Muscle of arm (tissue), 12 donors: ENCODE data around the gene MMP25. TPM values are rescaled to one million over a fixed set of nuclear protein-coding genes. Genes with fewer than 3 reads are reported as not detected.
A peak's percentile ranks its signal among the peaks of the same experiment; 100 is the strongest.

Experiments
- DNase-seq: peaks from one replicate; pipeline ENCODE4 v3.0.0-alpha.2; 2013
- polyA plus RNA-seq, 12 donors: library from polyadenylated mRNA; unstranded; fragments of 120-200 nt; gene quantifications; one replicate each; pipeline ENCODE4 v1.2.1, GENCODE V29; 2013; ENCODE audit not compliant: insufficient read length in 12 of 12

MMP25 gene
- polyA plus RNA-seq, 12 donors = 1.1 to 5.9 (median 2.0) TPM; not detected in 2

DNA sequence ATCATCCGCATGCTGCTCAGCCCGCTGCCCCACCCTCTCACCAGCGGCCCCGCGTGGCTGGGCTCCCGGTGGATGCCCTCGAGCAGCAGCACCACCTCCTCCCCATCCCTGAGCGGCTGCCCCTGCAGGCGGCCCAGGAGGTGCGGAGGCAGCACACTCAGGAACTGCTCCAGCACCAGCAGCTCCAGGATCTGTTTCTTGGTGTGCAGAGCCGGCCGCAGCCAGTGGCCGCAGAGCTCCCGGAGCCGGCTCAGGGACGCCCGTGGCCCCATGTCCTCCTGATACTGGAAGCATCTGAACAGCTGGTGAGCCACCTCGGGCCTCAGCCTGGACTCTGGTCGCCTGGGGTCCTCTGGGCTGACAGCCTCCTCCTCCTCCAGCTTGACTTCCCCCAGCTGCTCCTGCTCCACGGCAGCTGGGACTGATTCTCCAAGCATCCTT is 46.2 kb downstream of the MMP25 start:
- DNase-seq = no peak

DNA sequence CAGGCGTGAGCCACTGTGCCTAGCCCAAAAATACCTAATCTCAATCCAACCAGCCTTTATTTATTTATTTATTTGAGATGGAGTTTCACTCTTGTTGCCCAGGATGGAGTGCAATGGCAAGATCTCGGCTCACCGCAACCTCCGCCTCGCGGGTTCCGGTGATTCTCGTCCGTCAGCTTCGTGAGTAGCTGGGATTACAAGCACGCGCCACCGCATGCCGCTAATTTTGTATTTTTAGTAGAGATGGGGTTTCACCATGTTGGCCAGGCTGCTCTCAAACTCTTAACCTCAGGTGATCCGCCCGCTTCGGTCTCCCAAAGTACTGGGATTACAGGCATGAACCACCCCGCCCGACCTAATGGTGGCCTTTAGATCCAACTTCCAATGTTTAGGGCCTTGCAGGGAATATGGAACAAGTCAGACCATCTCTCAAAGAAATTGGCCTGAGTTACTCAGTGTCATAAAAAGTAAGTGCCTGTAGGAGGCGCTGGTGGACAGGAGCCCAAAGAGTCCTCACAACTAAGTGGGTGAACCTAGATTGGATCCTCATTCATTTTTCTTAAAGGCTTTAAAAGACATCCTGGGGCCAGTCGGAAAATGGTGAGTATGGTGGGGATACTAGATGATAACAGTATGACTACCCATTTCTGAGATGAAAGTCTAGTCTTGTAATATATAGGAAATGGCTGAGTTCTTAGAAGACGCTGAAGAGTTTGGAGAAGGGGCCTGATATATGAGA is 48.1 kb downstream of the MMP25 start:
- no peak for DNase-seq

DNA sequence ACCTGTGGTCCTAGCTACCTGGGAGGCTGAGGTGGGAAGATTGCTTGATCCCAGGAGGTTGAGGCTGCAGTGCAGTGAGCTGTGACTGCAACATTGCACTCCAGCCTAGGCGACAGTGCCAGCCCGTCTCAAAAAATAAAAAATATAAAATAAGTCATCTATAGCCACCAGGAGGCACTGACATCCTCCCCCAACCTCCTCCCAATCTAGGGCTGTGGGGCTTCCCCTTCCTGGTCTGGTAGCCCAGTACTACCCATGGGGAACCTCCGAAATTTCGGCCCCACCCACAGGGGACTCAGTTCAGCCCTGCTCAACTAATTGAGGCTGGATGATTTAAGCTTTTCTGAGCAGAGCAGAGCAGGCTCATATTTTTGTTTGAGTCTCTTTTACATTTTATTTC is 49.5 kb downstream of the MMP25 start:
- DNase-seq = no peak

DNA sequence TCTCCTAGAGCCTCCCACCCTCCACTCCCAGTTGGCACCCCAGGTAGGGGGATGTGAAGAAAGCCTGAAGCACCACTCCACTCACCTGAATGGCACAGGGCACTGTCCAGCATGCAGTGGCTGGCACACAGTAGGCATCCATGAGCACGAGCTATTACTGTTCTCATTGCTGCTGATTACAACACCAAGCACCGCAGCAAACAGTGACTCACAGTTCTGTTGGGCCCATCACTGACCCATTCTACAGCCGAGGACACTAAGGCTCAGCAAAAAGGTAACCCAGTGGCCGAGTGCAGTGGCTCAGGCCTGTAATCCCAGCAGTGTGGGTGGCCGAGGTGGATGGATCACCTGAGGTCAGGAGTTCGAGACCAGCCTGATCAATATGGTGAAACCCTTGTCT is 50.0 kb downstream of the MMP25 start:
- no peak for DNase-seq

DNA sequence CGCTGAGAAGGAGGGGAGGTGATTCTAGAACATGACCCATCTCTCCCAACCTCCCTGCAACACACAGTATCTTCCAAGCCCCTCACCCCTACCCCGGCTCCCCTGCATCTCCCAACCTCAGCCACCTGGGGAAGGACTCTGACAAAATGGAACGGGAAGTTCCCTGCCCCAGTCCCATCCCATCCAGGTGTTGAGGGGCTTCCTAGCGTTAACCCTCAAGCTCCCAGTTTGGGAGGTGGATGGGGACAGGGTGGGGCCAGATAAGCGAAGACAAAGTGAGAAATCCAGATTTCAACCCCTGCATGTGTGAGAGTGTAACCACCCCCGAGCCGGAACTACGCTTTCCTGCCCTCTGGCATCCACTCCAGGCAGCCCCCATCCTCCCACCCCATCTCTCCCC is 50.9 kb downstream of the MMP25 start:
- no peak for DNase-seq

DNA sequence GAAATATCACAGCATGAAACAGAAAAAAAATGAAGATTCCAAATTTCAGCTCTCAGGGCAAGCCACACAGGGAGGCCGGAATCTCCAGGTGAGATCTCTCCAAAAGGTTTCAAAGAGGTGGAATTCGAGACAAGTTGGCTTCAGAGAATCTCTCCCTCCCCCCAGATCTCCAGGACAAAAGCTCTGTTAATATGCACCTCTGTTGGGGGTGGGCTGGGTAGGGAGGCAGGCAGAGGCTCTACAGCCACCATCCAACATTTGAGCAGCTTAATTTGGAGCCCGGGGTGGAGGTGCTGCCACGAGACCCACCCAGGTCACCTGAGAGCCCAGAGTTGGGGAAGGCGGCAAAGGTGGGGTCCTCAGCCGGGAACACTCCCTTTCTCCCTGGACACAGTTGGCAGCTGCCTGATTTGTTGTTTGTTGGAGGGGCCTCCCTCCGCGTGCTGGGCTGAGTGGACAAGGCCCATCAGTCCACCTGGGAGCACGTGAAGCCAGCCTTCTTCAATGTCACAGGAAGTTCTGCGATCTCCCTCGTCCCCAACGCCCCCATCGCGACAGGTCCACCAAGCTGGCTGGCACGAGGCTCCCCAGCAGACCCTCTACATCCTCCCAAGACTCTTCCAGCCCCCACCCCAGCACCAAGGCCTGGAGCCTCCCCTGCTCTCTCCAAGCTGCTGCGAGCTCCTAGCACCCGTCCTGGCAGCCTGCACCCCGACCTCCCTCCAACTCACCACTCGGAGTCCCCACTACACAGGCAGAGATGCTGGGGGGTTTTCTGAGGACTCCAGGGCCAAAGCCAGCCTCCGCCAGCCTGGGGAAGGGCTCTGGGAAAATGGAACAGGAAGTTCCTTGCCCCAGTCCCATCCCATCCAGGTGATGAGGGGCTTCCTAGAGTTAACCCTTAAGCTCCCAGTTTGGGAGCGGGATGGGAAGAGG is 52.4 kb downstream of the MMP25 start, which contains the start of gene ZSCAN10:
ZSCAN10 (minus strand) TSS at position 836 of the 936 bp plus-strand sequence. CDS start 6,357 bp downstream, outside the sequence.
- no peak for DNase-seq

DNA sequence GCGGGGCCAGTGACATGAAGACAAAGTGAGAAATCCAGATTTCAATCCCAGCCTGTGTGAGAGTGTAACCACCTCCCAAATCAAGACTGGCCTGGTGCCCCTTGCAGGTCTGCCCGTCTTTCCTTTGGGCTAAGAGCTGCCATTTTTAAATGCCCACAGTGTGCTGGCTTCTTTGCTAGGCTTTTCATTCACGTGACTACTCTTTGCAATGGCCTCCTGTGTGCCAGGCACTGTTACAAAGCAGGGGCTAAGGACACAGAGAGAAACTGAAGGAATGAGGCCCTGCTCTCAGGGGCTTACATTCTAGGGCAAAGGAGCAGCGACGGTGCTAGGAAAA is 53.0 kb downstream of the MMP25 start:
- DNase-seq = no peak

DNA sequence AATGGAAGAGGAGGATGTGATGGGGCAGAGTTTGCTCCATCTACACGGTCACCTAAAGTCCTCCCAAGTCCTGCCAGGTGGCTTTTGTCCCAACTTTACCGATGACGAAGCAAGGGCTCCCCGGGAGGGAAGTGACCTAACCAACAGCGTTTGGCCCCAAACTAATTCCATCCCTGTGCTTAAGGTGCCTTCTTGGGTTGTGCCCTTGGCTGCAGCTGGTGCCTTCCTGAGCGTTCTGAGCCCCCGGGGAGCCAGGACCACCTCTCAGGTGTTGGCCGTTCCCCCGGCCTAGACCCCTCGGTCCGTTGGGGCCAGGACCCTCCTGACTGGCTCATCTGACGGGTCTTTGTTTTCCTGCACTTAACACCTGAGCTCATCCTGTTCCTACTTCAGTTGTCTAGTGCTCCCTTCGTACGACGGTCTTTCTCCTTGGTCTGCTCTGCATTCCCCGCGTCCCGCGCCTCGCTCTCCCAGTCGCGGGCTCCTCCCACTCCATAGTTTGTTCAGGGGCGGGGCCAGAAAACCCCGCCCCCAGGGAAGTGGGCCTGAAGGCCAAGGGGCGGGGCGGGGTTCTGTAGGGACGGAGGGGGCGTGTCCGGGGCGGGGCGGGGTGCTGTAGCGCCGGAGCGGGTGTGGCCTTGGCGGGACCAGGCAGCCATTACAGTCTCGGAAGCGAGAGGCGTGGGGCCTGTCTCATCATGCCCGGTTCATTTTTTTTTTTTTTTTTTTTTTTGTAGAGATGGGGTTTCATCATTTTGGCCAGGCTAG is 53.6 kb downstream of the MMP25 start:
- peak; percentile 77 for DNase-seq

DNA sequence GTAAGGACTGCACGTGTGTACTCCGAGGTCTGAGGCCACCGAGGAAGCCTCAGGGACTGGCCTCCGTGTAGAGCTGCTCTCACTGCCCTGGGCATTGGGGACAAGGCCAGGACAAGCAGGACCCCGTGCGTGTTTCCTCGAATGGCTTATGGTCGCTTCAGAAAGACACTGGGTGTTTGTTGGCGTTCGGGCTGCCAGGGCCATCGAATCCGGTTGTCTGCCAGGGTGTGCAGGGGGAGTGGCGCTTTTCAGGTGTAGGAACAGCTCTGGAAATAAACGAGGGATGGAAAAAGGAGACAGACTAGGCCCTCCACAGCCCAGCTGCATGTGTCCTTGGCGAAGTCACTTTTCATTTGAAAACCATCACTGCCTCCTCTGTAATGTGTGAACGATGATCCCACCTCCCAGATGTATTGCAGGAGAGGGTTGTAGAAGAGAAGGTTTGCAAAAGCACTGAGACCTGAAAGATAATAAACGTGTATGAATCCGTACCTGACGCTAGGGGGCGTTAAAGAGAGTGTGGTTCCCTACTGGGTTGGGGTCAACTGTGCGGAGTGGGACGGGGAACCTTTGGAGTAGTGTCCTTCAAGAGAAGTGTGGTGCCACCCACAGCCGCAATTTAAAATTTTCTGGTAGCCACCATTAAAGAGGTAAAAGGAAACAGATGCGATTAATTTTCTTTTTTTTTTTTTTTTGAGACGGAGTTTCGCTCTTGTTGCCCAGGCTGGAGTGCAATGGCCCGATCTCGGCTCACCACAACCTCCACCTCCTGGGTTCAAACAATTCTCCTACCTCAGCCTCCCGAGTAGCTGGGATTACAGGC is 54.9 kb downstream of the MMP25 start:
- DNase-seq = no peak

DNA sequence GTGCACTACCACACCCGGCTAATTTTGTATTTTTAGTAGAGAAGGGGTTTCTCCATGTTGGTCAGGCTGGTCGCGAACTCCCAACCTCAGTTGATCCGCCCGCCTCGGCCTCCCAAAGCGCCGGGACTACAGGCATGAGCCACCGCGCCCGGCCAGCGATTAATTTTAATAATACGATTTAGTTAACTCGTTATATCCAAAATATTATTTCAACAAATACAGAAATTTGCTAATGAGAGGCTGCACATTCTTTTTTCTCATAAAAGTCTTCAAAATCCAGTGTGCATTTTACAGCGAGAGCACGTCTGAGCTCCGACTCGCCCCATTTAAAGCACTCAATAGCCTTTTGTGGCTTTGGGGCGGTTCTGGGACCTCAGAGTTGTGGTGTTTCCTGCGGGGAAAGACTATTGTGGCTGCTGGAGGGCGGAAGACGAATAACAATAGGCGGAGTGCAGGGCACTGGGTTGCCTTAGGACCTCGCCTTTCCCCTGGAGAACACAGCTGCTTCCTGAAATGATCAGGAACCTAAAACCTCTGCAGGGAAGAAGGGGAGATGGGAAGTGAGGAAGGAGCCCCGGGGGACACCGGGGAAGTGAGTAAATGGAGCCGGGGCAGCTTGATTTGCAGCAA is 55.6 kb downstream of the MMP25 start:
- DNase-seq = no peak

DNA sequence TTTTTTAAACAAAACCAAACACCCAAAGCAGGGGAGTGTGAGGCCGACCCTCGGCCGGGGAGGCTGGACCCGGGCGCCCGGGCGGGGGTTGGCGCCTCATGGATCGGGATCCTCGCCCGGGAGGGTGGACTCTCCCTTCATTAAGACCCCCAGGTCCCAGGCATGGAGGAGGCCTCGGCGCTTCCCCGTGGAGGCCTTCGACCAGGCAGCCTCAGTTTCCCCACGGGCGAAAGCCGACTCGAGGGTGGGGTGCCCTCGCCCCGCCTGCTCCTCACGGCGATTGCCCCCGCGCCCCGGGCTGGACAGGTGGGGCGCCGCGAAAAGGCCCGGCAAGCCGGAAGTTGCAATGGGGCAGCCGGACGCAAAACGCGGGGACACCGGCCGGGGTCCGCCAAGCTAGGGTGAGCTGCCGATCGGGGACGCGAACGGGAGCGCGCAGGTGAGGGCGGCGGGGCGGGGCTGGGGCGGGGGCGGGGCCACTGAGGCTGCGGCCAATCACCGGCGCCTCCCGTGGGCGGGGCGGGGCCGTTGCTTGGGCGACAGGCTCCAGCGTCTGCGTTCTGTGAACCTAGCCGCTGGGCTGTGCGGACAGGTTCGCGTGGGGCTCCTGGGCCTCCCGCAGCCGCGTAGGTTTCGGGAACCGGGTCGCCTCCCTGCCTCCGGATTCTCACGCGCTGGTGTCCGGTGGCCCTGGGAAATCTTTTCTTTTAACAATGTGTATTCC is 60.0 kb downstream of the MMP25 start:
- peak; percentile 85 for DNase-seq

Other genes with a start within 250 kb of the MMP25 start
- not detected for gene PRSS41, start 248.1 kb upstream of the MMP25 start, polyA plus RNA-seq
- gene PRSS21, start 229.3 kb upstream of the MMP25 start, polyA plus RNA-seq = under 1 TPM in 3 of 12 donors, not detected in 9; 0.18 to 0.46 (median 0.19) TPM
- gene ZG16B, start 216.3 kb upstream of the MMP25 start, polyA plus RNA-seq = under 1 TPM in 7 of 12 donors, not detected in 5; 0.23 to 0.97 (median 0.37) TPM
- 1 to 10 TPM in 2 of 12 donors, under 1 TPM in 2, not detected in 8; 0.13 to 2.1 (median 1.3) TPM for gene PRSS22, start 188.4 kb upstream of the MMP25 start, polyA plus RNA-seq
- 10 to 100 TPM in 11 of 12 donors, not detected in 1; 11.6 to 40.5 (median 15.6) TPM for gene FLYWCH2, start 163.3 kb upstream of the MMP25 start, polyA plus RNA-seq
- gene FLYWCH1, start 134.6 kb upstream of the MMP25 start, polyA plus RNA-seq = 10 to 100 TPM in 11 of 12 donors, not detected in 1; 11.7 to 27.5 (median 18.3) TPM
- 10 to 100 TPM in 2 of 12 donors, 1 to 10 TPM in 9, not detected in 1; 2.6 to 37.4 (median 5.2) TPM for gene KREMEN2, start 82.3 kb upstream of the MMP25 start, polyA plus RNA-seq
- 10 to 100 TPM in 2 of 12 donors, 1 to 10 TPM in 9, not detected in 1; 4.8 to 16.7 (median 6.4) TPM for gene PAQR4, start 77.2 kb upstream of the MMP25 start, polyA plus RNA-seq
- 10 to 100 TPM in 7 of 12 donors, 1 to 10 TPM in 4, not detected in 1; 7.3 to 22.6 (median 11.2) TPM for gene PKMYT1, start 66.1 kb upstream of the MMP25 start, polyA plus RNA-seq
- gene CLDN9, start 33.6 kb upstream of the MMP25 start, polyA plus RNA-seq = 1 to 10 TPM in 8 of 12 donors, under 1 TPM in 3, not detected in 1; 0.39 to 5.2 (median 2.0) TPM
- gene CLDN6, start 28.4 kb upstream of the MMP25 start, polyA plus RNA-seq = 1 to 10 TPM in 3 of 12 donors, under 1 TPM in 7, not detected in 2; 0.26 to 9.1 (median 0.41) TPM
- gene TNFRSF12A, start 26.2 kb upstream of the MMP25 start, polyA plus RNA-seq = 100 to 1,000 TPM in 1 of 12 donors, 10 to 100 TPM in 10, not detected in 1; 17.2 to 159 (median 35.9) TPM
- 100 to 1,000 TPM in 7 of 12 donors, 10 to 100 TPM in 4, not detected in 1; 82.4 to 162 (median 104) TPM for gene HCFC1R1, start 22.6 kb upstream of the MMP25 start, polyA plus RNA-seq
- 100 to 1,000 TPM in 1 of 12 donors, 10 to 100 TPM in 11; 14.4 to 839 (median 18.9) TPM for gene THOC6, start 22.5 kb upstream of the MMP25 start, polyA plus RNA-seq
- gene BICDL2, start 9.6 kb upstream of the MMP25 start, polyA plus RNA-seq = 1 to 10 TPM in 4 of 12 donors, not detected in 8; 1.0 to 7.7 (median 2.8) TPM
- gene IL32, start 19.1 kb downstream of the MMP25 start, polyA plus RNA-seq = 100 to 1,000 TPM in 7 of 12 donors, 10 to 100 TPM in 4, not detected in 1; 34.5 to 228 (median 112) TPM
- under 1 TPM in 8 of 12 donors, not detected in 4; 0.22 to 0.67 (median 0.31) TPM for gene ZSCAN10, start 52.7 kb downstream of the MMP25 start, polyA plus RNA-seq
- 10 to 100 TPM in 11 of 12 donors, not detected in 1; 10.3 to 20.5 (median 12.4) TPM for gene ZNF205, start 66.0 kb downstream of the MMP25 start, polyA plus RNA-seq
- 10 to 100 TPM in 4 of 12 donors, 1 to 10 TPM in 7, not detected in 1; 7.3 to 13.0 (median 9.5) TPM for gene ZNF213, start 88.5 kb downstream of the MMP25 start, polyA plus RNA-seq
- gene OR1F1, start 141.6 kb downstream of the MMP25 start, polyA plus RNA-seq = not detected
- 10 to 100 TPM in 1 of 12 donors, 1 to 10 TPM in 10, not detected in 1; 6.3 to 14.0 (median 7.6) TPM for gene ZNF200, start 188.6 kb downstream of the MMP25 start, polyA plus RNA-seq
- gene MEFV, start 210.1 kb downstream of the MMP25 start, polyA plus RNA-seq = 1 to 10 TPM in 1 of 12 donors, under 1 TPM in 9, not detected in 2; 0.16 to 1.3 (median 0.25) TPM
- 10 to 100 TPM in 11 of 12 donors, not detected in 1; 25.7 to 61.4 (median 28.3) TPM for gene ZNF263, start 236.9 kb downstream of the MMP25 start, polyA plus RNA-seq